ENCODE measurements around the gene KIR2DL1. TPM values are rescaled to one million over a fixed set of nuclear protein-coding genes. Genes with fewer than 3 reads are reported as not detected.
"Not testable (repeated sequence)": the region's sequence is repeated elsewhere in the genome, so short reads cannot be mapped to it uniquely, and the experiment has no call there.

KIR2DL1 gene
- total RNA-seq, 2 experiments from 2014 or later, result not detected

- Mint-ChIP-seq H3K9me3 (no peaks in the 10 kb centered on the region), H3K36me3 (no peaks in the 10 kb centered on the region), H3K27ac (no peak overlapping the region), H3K4me3 (no peak overlapping the region), H3K27me3 (peaks cover 3% of the 10 kb centered on the region), H3K4me1 (no peaks in the 10 kb centered on the region)
- DNase-seq (no peak), ATAC-seq (ENCODE audit: low read depth) (no peak)
- POLR2A ChIA-PET, result no interaction called here
Measured at GRCh38 chr19:54817670-54818536, 48.3 kb downstream of the KIR2DL1 start.

- not testable (repeated sequence) for H3K36me3 Mint-ChIP-seq
Measured at GRCh38 chr19:54824416-54824815, 54.8 kb downstream of the KIR2DL1 start.

GRCh38 chr19:54825326-54825725, 55.7 kb downstream of the KIR2DL1 start:
- DNase-seq; H3K27ac Mint-ChIP-seq; POLR2A ChIA-PET; H3K4me1 Mint-ChIP-seq; H3K4me3 Mint-ChIP-seq; H3K36me3 Mint-ChIP-seq; H3K9me3 Mint-ChIP-seq; ATAC-seq (ENCODE audit: low read depth); H3K27me3 Mint-ChIP-seq: not testable (repeated sequence)

More at GRCh38 chr19:54824416-54824815, 54.8 kb downstream of the KIR2DL1 start:
- H3K4me1 Mint-ChIP-seq; DNase-seq; POLR2A ChIA-PET; H3K27ac Mint-ChIP-seq; H3K27me3 Mint-ChIP-seq; H3K4me3 Mint-ChIP-seq; H3K9me3 Mint-ChIP-seq; ATAC-seq (ENCODE audit: low read depth): not testable (repeated sequence)

GRCh38 chr19:54828064-54828463, 58.5 kb downstream of the KIR2DL1 start:
- POLR2A ChIA-PET; ATAC-seq (ENCODE audit: low read depth); H3K27me3 Mint-ChIP-seq: not testable (repeated sequence)

GRCh38 chr19:54832496-54832895, 62.9 kb downstream of the KIR2DL1 start, which contains the start of gene KIR2DS4:
TSS of gene KIR2DS4 (plus strand) at chr19:54832676.
- H3K9me3 Mint-ChIP-seq; POLR2A ChIA-PET; DNase-seq; H3K27me3 Mint-ChIP-seq; ATAC-seq (ENCODE audit: low read depth); H3K4me3 Mint-ChIP-seq; H3K27ac Mint-ChIP-seq; H3K4me1 Mint-ChIP-seq; H3K36me3 Mint-ChIP-seq: not testable (repeated sequence)

More at GRCh38 chr19:54828064-54828463, 58.5 kb downstream of the KIR2DL1 start:
- not testable (repeated sequence) for H3K4me1 Mint-ChIP-seq, H3K4me3 Mint-ChIP-seq, H3K36me3 Mint-ChIP-seq, H3K9me3 Mint-ChIP-seq, H3K27ac Mint-ChIP-seq, DNase-seq

Other genes with a start within 250 kb of the KIR2DL1 start
- gene LILRA2, start 196.0 kb upstream of the KIR2DL1 start, total RNA-seq, result under 1 TPM in 1 of 2 experiments, not detected in 1; 0.65 TPM
- not detected for gene LILRA1, start 176.2 kb upstream of the KIR2DL1 start, total RNA-seq
- 1 to 10 TPM; 1.8 to 2.3 TPM for gene LILRB1, start 139.3 kb upstream of the KIR2DL1 start, total RNA-seq
- gene LILRB4, start 106.8 kb upstream of the KIR2DL1 start, total RNA-seq, result 1 to 10 TPM; 1.7 to 2.5 TPM
- not detected for gene KIR3DL3, start 45.4 kb upstream of the KIR2DL1 start, total RNA-seq
- under 1 TPM in 1 of 2 experiments, not detected in 1; 0.20 TPM for gene KIR2DL3, start 31.3 kb upstream of the KIR2DL1 start, total RNA-seq
- gene KIR2DL4, start 33.8 kb downstream of the KIR2DL1 start, total RNA-seq, result not detected
- gene KIR3DL1, start 46.7 kb downstream of the KIR2DL1 start, total RNA-seq, result under 1 TPM in 1 of 2 experiments, not detected in 1; 0.23 TPM
- under 1 TPM in 1 of 2 experiments, not detected in 1; 0.17 TPM for gene KIR2DS4, start 62.9 kb downstream of the KIR2DL1 start, total RNA-seq
- under 1 TPM; 0.23 to 0.36 TPM for gene KIR3DL2, start 80.7 kb downstream of the KIR2DL1 start, total RNA-seq
- gene FCAR, start 104.4 kb downstream of the KIR2DL1 start, total RNA-seq, result under 1 TPM in 1 of 2 experiments, not detected in 1; 0.19 TPM
- gene NCR1, start 136.4 kb downstream of the KIR2DL1 start, total RNA-seq, result under 1 TPM; 0.34 to 0.50 TPM
- not detected for gene NLRP7, start 177.7 kb downstream of the KIR2DL1 start, total RNA-seq
- 10 to 100 TPM; 39.3 to 47.7 TPM for gene NLRP2, start 196.6 kb downstream of the KIR2DL1 start, total RNA-seq

All from activated naive CD8-positive, alpha-beta T cell treated with anti-CD3 and anti-CD28 coated beads, Interleukin-2, amount 10 ng/mL, durations not matched to agents 7 days and 5 days (primary cell).